ENCODE measurements around the gene WWC2. TPM values are rescaled to one million over a fixed set of nuclear protein-coding genes. Genes with fewer than 3 reads are reported as not detected.
A peak's percentile ranks its signal among the peaks of the same experiment; 100 is the strongest.

The WWC2 gene
- total RNA-seq, 4 donors from 2014 or later = 11.2 to 14.7 (median 12.4) TPM

GRCh38 chr4:183333202-183333601 is 234.1 kb downstream of the WWC2 start:
- peak in 1 of 2 donors; percentile 42 for DNase-seq (ENCODE audit: low spot score in 2 of 2)
- TF ChIP-seq CTCF (IDR thresholded peaks at IDR 0.05) (no peak), POLR2A (IDR thresholded peaks at IDR 0.05) (no peak)
- intact Hi-C loops (cut with DNase I; ENCODE audit: low total_unique reads) = no loop called here
- no peak overlapping the region for H3K4me3 ChIP-seq (ENCODE audit: low read depth, poor library complexity, severe bottlenecking)
- 86 to 91% methylated on average over 9 of the region's 9 CpGs for WGBS, 2 donors

GRCh38 chr4:183333983-183334382 is 234.9 kb downstream of the WWC2 start:
- TF ChIP-seq POLR2A (IDR thresholded peaks at IDR 0.05) = no peak
- no peak for TF ChIP-seq CTCF (IDR thresholded peaks at IDR 0.05)
- H3K4me3 ChIP-seq (ENCODE audit: low read depth, poor library complexity, severe bottlenecking) = no peak overlapping the region
- DNase-seq (ENCODE audit: low spot score in 2 of 2) = peak in 1 of 2 donors; percentile 25
- intact Hi-C loops (cut with DNase I; ENCODE audit: low total_unique reads) = no loop called here
- WGBS, 2 donors = 87 to 88% methylated on average over 6 of the region's 6 CpGs

GRCh38 chr4:183335369-183335940 is 236.4 kb downstream of the WWC2 start:
- DNase-seq (ENCODE audit: low spot score in 2 of 2) = peak in 1 of 2 donors; percentile 29
- WGBS, 2 donors = 60 to 65% methylated on average over 3 of the region's 3 CpGs
- no peak overlapping the region for H3K4me3 ChIP-seq (ENCODE audit: low read depth, poor library complexity, severe bottlenecking)
- intact Hi-C loops (cut with DNase I; ENCODE audit: low total_unique reads) = no loop called here
- no peak for TF ChIP-seq POLR2A (IDR thresholded peaks at IDR 0.05)
- TF ChIP-seq CTCF (IDR thresholded peaks at IDR 0.05) = no peak

GRCh38 chr4:183337349-183337748 is 238.3 kb downstream of the WWC2 start:
- 89 to 96% methylated on average over 9 of the region's 9 CpGs for WGBS, 2 donors
- TF ChIP-seq POLR2A (IDR thresholded peaks at IDR 0.05) (no peak), CTCF (IDR thresholded peaks at IDR 0.05) (no peak)
- intact Hi-C loops (cut with DNase I; ENCODE audit: low total_unique reads) = no loop called here
- H3K4me3 ChIP-seq (ENCODE audit: low read depth, poor library complexity, severe bottlenecking) = no peak overlapping the region
- no peak for DNase-seq (ENCODE audit: low spot score in 2 of 2)

GRCh38 chr4:183337833-183338232 is 238.8 kb downstream of the WWC2 start:
- peak in 1 of 2 donors; percentile 80 for DNase-seq (ENCODE audit: low spot score in 2 of 2)
- 68 to 80% methylated on average over 7 of the region's 7 CpGs for WGBS, 2 donors
- no peak overlapping the region for H3K4me3 ChIP-seq (ENCODE audit: low read depth, poor library complexity, severe bottlenecking)
- TF ChIP-seq POLR2A (IDR thresholded peaks at IDR 0.05) = no peak
- no peak for TF ChIP-seq CTCF (IDR thresholded peaks at IDR 0.05)
- intact Hi-C loops (cut with DNase I; ENCODE audit: low total_unique reads) = no loop called here
